ENCODE results near the gene RNF5. TPM values are rescaled to one million over a fixed set of nuclear protein-coding genes. Genes with fewer than 3 reads are reported as not detected.
"Not testable (repeated sequence)": the region's sequence is repeated elsewhere in the genome, so short reads cannot be mapped to it uniquely, and the experiment has no call there.

RNF5 gene
- total RNA-seq, 1 experiment from 2014 or later: 45.9 TPM

DNA sequence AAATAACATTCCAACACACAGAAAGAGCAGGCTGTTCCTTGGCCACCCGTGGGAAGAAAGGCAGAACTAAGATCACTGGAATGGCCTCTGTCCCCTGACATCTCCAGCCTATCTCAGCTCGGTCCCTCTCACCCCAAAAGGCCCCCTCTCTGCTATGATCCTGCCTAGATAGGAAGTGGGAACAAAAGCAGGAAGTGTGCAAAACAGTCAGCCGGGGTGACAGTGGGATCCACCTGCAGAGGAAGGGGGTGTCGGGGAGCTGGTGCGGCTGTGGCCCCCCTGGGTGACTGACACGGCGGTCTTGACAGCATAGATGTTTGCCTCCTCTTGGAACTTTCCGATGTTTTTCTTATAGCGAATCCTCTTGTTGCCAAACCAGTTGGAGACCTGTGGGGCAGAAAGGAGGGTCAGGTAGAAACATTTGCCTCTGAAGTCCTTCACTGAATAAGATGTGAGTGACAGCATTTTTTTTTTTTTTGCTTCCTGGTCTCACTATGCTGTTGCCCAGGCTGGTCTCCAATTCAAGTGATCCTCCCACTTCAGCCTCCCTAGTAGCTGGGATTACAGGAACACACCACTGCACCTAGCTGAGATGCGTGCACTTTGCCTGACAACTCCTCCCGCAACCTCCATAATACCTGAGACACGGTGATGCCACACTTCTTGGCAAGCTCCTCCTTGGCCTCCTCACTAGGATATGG, 9.0 kb downstream of the RNF5 start:
- H3K27ac ChIP-seq (ENCODE audit: low read depth, low read length): peak overlapping the region; percentile 44
- POLR2A ChIA-PET: no interaction called here
- no peaks in the 10 kb centered on the region for H3K27me3 ChIP-seq (ENCODE audit: insufficient read depth, low read length)
- RAD21 ChIA-PET (ENCODE audit: low non-redundant PET in 1 of 2, low total read pairs in 2 of 2, uncharacterized antibody in 2 of 2, unreplicated experiment in 2 of 2): no interaction called here
- intact Hi-C loops (cut with micrococcal nuclease): no loop called here
- ATAC-seq (no peak), DNase-seq (ENCODE audit: low read depth, low spot score) (no peak)
- H3K4me3 ChIP-seq (replicated peaks in 1 of 2; ENCODE audit: low read depth in 1 of 2, low read length in 2 of 2): no peak overlapping the region
- BruUV-seq (replicated peaks): no TSS peak
- no peaks in the 10 kb centered on the region for H3K9me3 ChIP-seq (ENCODE audit: control insufficient read depth in 1 of 2, insufficient read depth in 1 of 2, low read depth in 1 of 2, low read length in 2 of 2)
- no peaks in the 10 kb centered on the region for H3K9me2 ChIP-seq (ENCODE audit: insufficient read depth)
- TF ChIP-seq EZH2phosphoT487 (IDR thresholded peaks at IDR 0.05; ENCODE audit: borderline replicate concordance): no peak
- no peak for TF ChIP-seq FOSL1 (IDR thresholded peaks at IDR 0.05; ENCODE audit: low read depth)
- TF ChIP-seq SRF (IDR thresholded peaks at IDR 0.05; ENCODE audit: low read depth): no peak
- no peak for TF ChIP-seq CEBPB (IDR thresholded peaks at IDR 0.05; ENCODE audit: low read depth)
- TF ChIP-seq, protein P1, sequence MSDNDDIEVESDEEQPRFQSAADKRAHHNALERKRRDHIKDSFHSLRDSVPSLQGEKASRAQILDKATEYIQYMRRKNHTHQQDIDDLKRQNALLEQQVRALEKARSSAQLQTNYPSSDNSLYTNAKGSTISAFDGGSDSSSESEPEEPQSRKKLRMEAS (IDR thresholded peaks at IDR 0.05): no peak
- TF ChIP-seq RAD21 (IDR thresholded peaks at IDR 0.05; ENCODE audit: low read depth): no peak
- TF ChIP-seq TCF7L2 (IDR thresholded peaks at IDR 0.05; ENCODE audit: borderline replicate concordance, extremely low read depth, insufficient read depth, insufficient read length): no peak
- TF ChIP-seq CBX3 (IDR thresholded peaks at IDR 0.05; ENCODE audit: low read depth): no peak
- TF ChIP-seq, protein P2, sequence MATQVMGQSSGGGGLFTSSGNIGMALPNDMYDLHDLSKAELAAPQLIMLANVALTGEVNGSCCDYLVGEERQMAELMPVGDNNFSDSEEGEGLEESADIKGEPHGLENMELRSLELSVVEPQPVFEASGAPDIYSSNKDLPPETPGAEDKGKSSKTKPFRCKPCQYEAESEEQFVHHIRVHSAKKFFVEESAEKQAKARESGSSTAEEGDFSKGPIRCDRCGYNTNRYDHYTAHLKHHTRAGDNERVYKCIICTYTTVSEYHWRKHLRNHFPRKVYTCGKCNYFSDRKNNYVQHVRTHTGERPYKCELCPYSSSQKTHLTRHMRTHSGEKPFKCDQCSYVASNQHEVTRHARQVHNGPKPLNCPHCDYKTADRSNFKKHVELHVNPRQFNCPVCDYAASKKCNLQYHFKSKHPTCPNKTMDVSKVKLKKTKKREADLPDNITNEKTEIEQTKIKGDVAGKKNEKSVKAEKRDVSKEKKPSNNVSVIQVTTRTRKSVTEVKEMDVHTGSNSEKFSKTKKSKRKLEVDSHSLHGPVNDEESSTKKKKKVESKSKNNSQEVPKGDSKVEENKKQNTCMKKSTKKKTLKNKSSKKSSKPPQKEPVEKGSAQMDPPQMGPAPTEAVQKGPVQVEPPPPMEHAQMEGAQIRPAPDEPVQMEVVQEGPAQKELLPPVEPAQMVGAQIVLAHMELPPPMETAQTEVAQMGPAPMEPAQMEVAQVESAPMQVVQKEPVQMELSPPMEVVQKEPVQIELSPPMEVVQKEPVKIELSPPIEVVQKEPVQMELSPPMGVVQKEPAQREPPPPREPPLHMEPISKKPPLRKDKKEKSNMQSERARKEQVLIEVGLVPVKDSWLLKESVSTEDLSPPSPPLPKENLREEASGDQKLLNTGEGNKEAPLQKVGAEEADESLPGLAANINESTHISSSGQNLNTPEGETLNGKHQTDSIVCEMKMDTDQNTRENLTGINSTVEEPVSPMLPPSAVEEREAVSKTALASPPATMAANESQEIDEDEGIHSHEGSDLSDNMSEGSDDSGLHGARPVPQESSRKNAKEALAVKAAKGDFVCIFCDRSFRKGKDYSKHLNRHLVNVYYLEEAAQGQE (IDR thresholded peaks at IDR 0.05; ENCODE audit: low read depth): no peak
- TF ChIP-seq, protein P3, sequence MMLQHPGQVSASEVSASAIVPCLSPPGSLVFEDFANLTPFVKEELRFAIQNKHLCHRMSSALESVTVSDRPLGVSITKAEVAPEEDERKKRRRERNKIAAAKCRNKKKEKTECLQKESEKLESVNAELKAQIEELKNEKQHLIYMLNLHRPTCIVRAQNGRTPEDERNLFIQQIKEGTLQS (IDR thresholded peaks at IDR 0.05): no peak
- no peak overlapping the region for H3K9ac ChIP-seq (ENCODE audit: low read length)
- peaks cover 12 to 52% of the 10 kb centered on the region in 2 experiments for H3K4me1 ChIP-seq (ENCODE audit: control insufficient read depth in 1 of 2, insufficient read depth in 2 of 2, low read length in 2 of 2)
- CTCF ChIA-PET: no interaction called here
- H2AFZ ChIP-seq (ENCODE audit: low read depth, low read length, poor library complexity, severe bottlenecking): no peak overlapping the region
- no peak overlapping the region for H3K4me2 ChIP-seq (ENCODE audit: low read length)
- peaks cover 13% of the 10 kb centered on the region for H3K79me2 ChIP-seq (ENCODE audit: insufficient read depth, low read length)
- H3K36me3 ChIP-seq (ENCODE audit: control insufficient read depth in 1 of 2, insufficient read depth in 2 of 2, low read length in 2 of 2): peaks cover 3 to 10% of the 10 kb centered on the region in 2 experiments; a peak in 2 of 4 replicates
- H4K20me1 ChIP-seq (ENCODE audit: insufficient read depth): no peaks in the 10 kb centered on the region

DNA sequence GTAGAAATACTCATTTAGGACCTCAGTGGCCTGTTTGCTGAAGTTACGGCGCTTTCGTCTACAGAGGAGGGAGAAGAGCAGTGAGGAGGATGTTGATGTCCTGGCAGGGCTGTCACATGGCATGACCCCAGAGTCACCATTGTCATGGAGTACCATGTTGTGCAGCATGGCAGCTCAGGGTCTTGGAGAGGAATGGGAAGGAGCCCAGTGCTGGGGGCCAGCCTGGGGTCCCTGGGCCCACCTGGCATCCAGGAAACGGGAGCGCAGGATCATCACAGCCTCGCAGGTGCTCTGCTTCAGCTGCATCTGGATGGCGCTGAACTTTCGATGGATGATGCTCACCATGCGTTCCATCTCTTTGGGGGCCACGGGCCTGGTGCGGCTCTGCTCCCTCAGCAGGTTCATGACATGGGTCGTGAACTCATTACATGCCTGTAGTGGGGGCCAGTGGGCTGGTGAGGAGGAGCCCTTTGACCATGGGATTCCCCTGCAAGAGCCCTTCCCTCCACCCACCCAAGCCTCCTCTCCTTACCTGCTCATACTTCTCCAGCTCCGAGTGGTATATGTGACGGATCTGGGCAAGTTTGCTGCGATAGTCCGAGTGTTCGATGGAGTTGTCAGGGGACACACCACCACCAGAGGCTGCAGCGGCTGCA, 9.6 kb downstream of the RNF5 start:
- CTCF ChIA-PET; H3K4me3 ChIP-seq (replicated peaks in 1 of 2; ENCODE audit: low read depth in 1 of 2, low read length in 2 of 2); H3K9me3 ChIP-seq (ENCODE audit: control insufficient read depth in 1 of 2, insufficient read depth in 1 of 2, low read depth in 1 of 2, low read length in 2 of 2); H3K36me3 ChIP-seq (ENCODE audit: control insufficient read depth in 1 of 2, insufficient read depth in 2 of 2, low read length in 2 of 2); ATAC-seq; H3K9me2 ChIP-seq (ENCODE audit: insufficient read depth); BruUV-seq (replicated peaks); H3K27me3 ChIP-seq (ENCODE audit: insufficient read depth, low read length); intact Hi-C loops (cut with micrococcal nuclease); POLR2A ChIA-PET; DNase-seq (ENCODE audit: low read depth, low spot score); H3K27ac ChIP-seq (ENCODE audit: low read depth, low read length); RAD21 ChIA-PET (ENCODE audit: low non-redundant PET in 1 of 2, low total read pairs in 2 of 2, uncharacterized antibody in 2 of 2, unreplicated experiment in 2 of 2); H3K9ac ChIP-seq (ENCODE audit: low read length); H4K20me1 ChIP-seq (ENCODE audit: insufficient read depth); H2AFZ ChIP-seq (ENCODE audit: low read depth, low read length, poor library complexity, severe bottlenecking): not testable (repeated sequence)
- peaks cover 16 to 59% of the 10 kb centered on the region in 2 experiments for H3K4me1 ChIP-seq (ENCODE audit: control insufficient read depth in 1 of 2, insufficient read depth in 2 of 2, low read length in 2 of 2)
- peaks cover 13% of the 10 kb centered on the region for H3K79me2 ChIP-seq (ENCODE audit: insufficient read depth, low read length)
- peak overlapping the region; percentile 81 for H3K4me2 ChIP-seq (ENCODE audit: low read length)
